GM19035 (cell line): ENCODE data around the gene CAP2.

Experiments used
- ATAC-seq: cut with Tn5 transposase; IDR thresholded peaks from one replicate; pipeline ENCODE4 v1.9.1; 2021; ENCODE audit not compliant: unreplicated experiment

The CAP2 gene

DNA sequence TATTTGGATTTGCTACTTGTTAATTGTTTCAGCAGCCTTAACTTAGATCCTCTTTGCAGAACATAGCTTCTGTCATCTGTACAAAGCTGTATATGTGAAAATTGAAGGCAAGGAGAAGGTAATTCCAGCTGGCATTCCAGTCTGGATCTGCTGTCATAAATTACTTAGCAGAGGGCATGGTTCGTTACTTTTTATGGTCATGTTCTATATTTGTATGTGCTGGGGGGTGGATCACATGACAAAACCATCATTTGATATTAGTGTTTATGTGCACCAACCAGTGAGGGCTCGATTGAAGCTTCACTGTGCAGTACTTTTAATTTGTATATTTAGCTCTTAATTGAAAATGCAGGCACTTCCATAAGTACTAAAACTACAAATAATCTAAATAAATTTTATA is 80.2 kb downstream of the CAP2 start:
- ATAC-seq: no peak

DNA sequence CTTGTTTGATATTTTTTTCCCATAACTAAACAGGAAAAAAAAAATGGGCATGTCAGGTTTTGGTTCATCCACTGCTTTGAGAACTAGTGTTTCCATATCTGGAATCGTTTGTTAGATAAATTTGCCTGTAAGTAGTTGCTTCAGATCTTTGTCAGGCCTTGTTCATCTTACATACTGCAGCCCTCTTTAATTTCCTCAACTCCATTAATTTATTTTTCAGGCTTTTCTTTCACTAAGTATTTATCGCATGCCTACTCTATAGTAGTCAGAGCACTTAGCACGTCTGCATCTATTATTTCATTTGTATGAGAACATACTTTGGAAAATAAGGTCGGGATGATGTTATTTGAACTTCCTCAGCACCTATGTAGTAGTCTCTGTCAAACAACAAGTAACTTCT is 80.9 kb downstream of the CAP2 start:
- no peak for ATAC-seq

DNA sequence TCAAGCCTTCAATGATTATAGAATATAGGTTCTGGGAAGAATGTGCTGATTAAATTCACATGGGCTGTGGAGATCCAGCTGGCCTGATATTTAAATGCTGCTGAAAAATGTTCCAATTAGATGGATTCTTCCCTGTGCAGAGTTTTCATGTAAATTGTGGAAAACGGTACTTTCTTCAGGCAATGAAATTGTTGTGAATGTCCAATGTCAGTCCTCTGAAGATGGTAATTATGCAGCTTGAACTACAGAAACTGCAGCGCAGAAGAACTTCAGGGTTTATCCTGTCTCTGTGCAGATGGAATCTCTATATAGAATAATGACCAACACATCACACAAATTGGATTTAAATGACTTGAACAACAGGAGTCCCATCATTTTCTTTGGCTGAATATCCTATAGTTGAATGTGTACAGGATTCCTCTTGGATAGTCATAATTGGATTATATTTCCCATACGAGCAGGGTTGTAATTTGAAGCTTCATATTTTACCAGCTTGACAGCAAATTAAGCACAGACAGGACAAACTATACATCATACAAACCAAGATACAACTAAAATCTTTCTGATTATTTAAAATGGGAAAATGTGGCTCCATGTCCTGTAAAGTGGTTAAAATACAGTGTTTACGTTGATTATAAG is 82.3 kb downstream of the CAP2 start:
- ATAC-seq: no peak

DNA sequence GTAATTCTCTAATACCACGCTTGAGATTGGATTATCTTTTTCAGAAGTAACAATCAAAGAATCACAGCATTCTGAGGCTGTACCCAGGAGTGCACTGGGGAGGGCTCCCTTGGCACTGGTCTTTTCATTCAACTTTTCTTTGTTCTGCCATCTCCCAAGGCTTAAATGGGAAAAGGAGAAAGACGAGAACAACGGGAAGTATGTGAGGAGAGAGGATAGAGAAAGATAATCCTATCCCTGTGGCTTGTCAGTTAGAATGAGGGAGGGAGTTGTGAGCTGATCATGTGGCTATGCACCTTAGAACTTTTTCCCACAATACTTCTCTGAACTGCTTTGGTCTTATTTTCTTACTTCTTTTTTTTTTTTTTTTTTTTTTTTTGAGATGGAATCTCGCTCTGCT is 83.1 kb downstream of the CAP2 start:
- no peak for ATAC-seq

DNA sequence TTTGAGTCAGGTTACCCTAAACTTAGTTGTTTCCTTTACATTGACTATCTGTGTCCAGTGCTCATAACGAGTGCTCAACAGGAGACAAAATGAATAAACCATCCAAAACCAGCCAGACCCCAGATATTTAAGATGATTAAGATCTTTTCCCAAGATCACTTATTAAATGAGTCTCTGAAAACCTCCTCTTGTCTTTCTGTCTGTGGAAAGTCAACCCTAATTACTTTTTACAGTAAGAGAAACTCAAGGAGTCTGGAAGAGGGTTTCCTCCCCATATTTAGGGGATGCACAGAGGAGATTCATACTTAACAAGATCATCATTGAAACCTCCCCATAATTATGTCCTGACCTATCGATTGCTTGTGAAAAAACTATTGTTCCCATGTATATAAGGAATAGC is 84.0 kb downstream of the CAP2 start:
- no peak for ATAC-seq

DNA sequence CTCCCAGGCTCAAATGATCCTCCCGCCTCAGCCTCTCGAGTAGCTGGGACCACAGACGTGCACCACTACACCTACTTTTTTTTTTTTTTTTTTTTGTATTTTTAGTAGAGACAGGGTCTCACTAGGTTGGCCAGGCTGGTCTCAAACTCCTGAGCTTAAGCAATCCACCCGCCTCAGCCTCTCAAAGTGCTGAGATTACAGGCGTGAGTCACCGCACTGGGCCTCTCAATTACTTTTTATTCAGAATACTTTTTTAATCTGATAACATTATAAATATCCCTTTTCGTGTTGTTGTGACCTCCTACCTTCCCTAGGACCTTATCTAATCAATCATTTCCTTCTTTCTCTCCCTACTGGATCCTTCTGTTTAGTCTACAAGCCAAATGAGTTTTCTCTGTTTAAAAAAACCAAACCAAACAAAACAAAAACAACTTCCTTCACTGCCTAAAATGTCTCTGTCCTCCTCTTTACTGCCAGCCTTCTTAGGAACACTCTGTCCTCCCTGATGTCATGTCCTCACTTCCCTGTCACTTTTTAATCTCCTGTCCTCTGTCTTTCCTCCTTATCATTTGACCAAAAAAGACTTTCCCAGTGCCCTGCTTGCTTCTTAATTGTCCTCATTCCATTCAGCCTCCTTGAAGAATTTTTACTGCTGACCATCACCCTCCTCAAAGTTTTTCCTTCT is 85.0 kb downstream of the CAP2 start:
- ATAC-seq: no peak

DNA sequence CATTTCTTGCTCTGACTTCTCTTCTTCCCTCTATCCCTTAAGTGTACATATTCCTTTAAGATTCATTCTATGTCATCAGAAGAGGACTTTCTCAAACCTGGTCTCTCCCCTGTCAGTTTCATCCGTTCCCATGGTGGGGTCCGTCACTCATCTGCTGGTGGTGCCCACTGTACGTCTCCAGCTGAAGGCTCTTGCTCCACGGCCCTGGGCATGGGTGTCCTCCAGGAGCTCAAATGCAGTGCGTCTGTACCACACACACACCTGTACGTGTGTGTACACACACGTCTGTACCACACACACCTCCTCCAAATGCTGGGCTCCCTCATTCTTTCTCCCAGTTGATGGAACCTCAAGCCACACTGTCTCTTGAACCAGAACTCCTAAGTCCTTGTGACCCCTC is 85.6 kb downstream of the CAP2 start:
- ATAC-seq: no peak

DNA sequence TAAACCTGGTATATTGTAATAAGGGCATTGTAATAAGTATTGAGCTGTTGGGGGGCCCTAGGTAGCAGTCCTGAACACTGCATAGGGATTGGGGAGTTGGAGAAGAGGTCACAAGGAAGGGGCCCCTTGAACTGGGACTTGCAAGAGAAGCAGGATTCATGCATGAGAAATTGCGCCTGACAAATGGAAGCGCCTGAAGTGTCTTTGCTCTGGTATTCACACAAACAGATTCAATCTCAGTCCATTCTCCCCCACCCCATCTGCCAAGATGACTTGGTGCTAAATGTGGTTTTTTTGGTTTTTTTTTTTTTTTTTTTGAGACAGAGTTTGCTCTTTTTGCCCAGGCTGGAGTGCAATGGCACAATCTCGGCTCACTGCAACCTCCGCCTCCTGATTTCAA is 87.1 kb downstream of the CAP2 start:
- no peak for ATAC-seq

DNA sequence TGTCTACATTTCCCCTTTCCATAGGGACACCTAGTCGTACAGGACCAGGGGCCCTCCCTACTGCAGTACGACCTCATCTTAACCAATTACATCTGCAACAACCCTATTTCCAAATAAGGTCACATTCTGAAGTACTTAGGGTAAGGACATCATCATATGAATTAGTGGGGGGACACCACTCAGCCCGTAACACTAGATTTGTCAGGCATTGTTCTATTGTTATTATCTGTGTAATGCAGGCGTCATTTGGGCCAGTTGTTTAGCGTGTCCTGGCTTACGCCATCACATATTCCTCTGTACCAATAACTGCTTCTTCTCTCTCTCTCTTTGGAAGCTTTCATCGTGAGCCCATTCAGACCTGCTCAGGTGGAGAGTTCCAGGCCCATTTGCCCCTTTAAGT is 89.3 kb downstream of the CAP2 start:
- no peak for ATAC-seq

DNA sequence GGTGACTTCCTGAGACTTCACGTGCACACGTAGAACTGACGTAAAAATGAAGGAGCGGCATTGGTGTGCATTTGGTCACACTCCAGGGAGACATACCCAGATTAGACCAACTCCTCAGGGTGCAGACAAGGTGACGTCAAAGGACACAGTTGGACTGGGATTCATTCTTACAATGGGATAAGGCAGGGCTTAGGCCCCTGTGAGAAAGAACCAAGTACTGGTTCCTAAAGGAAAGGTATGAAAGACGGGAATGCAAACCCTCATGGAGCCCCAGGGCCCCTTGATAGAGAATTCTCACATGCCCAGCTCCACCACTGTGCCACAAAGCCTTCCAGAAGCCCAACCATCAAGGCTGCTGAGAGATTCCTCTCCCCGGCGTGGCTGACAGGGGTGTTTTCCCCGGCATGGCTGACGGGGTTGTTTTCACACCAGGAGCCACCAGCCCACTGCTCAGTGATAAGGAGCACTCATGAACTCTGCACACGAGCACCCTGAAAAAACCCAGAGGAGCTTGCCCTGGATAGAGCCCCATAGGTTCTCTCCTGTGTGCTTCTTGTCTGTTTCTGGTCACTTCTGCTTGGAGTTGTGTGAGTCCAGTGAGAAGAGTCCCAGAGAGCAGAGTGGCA is 90.1 kb downstream of the CAP2 start:
- ATAC-seq: no peak

DNA sequence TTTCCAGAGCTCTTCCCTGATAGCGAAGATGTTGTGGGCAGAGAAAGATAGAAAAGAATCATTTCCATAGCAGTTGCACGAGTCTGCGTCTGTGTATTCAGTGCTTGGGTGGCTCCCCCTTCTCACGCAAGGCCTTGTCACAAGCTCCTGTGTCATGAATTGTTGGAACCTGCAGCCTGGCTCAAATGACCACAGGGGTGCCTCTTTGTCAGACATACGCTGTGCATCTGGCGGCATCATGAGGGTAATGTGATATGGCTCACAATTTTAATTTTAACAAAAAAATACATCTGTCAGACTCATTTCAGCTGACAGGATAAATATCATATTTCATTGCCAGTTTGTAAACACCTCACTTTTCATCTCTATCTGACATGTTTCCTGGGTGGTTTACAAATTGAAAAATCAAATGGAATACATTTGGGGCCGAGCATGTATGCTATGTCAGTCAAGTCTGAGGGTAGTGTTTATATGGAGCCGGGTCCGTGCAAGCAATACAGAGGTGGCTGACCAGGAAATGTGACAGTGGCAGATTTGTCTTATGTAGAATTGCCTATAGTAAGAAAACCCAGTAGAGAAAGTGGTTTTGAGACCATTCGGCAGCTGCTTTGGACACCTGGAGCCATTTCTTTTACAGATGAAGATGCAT is 90.9 kb downstream of the CAP2 start:
- no peak for ATAC-seq

DNA sequence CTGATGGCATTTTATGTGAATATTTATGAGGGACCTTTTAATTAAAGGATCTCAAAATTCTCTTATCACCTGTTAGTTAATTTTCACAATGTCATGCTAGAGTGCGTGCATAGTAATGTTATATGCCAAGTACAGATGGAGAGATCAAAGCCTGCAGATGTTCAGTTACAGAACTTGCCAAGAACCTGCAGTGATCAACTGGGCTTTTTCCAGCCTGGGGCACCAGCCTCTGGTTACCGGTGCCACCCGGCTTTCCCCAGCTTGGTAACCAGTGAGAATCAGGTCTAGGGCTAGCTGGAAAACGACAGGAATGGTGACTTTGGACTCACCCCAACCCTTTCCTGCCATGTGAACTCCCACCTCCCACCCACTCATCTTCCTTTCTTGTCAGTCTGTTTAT is 91.8 kb downstream of the CAP2 start:
- ATAC-seq: no peak

DNA sequence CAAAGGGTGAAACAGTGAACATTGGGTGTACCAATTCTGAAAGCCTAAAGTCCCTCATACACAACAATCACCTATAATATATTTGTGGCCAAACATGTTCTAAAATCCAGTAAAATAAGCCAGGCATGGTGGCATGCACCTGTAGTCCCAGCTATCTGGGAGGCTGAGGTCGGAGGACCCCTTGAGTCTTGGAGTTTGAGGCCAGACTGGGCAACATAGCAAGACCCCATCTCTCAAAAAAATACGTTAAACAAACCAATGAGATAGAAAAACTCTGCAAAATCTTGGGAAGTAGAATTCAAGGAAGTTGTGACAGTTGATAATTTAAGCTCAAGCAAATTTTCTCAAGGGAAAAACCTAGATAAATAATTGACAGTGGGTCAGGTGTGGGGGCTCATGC is 92.6 kb downstream of the CAP2 start:
- ATAC-seq: no peak

DNA sequence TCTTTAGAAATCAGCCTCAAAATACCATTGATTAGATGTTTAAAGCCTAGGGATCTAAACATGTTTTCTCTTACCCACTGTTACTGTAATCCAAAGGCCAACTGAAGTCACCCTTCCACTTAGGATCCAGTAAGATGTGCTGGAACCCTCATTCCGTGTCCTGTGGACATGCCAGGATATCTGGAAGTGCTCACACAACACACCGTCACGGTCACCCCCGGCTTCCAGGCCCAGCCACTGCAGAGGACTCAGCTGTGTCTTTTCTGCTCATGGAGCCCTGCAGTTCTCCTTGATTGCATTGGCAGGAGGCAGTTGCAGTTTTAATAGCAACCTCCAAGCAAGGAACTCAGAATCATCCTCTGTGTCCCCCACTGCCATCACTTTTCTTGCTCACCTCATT is 93.3 kb downstream of the CAP2 start:
- no peak for ATAC-seq

DNA sequence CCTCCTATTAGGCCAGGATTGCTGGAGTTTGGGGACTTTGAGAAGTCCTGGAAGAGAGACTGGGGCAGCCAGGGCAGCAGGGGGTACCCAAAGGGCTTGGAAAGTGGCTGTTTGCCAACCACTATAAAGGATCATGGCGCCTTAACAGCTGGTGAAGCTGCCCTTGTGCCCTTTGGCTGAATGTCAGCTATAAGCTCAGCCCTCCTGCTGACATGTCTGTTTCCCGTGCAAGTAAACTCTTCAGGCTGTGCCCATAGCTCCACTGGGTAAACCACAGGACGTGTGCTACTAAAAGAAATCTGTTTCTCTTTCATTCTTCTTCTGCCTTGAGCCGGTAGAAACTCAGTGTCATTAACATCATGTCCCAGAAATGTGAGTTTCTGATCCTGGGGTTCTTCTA is 97.3 kb downstream of the CAP2 start:
- ATAC-seq: no peak

DNA sequence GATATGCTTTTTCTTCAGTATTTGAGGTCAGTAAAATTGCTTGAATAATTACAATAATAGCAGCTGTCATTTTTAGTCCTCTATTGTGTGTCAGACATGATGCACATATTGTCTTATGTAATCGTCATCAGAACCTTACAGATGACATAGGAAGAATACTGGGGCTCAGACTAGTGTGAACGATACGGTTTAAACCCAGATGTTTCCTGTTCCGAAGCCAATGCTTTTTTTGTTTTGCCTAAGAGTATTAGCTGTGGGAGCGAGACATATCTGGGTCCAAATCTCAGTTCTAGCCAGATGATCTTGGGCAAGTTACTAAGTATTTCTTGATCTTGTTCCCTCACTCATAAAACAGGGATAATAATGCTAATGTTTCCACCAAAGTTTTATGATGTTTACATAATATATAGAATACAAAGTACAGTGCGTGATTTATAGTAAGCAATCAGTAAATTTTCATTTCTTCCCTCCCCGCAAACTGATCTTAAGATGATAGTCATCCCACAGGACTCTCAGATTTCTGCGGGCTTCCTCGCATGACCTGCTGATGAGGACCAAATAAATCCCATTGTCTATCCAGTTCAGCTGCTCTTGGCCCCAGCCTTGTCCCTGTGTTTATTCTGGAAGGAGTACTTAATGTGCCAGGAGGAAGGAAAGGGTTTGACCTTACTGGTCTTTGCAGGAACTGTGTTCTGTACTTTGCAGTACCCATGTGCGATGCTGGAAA is 98.2 kb downstream of the CAP2 start:
- ATAC-seq: no peak

DNA sequence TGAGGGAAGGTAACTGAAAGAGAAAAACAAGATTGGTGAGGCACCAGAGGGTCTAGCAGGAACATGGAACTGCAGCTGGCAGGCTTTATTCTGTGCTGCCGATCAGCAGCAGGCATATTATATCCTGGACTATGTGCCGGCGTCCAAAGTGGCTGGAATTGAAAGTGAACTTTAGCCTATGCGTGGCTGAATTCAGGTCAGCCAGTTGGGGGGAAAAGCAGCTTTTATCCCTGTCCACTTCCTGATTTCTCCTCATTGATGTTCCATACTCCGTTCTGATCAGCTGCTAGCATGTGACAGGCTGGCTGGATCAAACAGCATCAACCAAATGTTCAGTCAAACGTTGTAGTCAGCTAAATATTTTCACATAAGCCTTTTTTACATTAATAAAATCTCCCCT is 99.0 kb downstream of the CAP2 start:
- ATAC-seq: no peak

DNA sequence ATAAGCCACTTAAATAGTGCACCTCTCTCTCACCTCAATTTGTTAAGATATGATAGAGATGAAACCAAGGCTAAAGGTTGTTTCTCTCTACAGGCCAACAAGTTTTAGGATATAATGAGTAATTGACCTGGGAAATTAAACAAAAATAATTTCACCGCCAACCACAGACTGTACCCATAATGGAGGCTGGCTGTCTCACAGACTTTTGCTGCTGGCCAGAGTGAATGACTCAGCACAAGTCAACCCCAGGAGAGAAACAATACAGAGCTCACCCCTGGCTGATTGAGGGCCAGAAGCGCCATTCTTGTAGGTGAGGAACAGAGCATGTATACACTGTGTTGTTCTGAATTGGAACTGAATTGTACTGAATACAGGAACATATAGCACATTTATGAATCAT is 99.9 kb downstream of the CAP2 start:
- no peak for ATAC-seq

DNA sequence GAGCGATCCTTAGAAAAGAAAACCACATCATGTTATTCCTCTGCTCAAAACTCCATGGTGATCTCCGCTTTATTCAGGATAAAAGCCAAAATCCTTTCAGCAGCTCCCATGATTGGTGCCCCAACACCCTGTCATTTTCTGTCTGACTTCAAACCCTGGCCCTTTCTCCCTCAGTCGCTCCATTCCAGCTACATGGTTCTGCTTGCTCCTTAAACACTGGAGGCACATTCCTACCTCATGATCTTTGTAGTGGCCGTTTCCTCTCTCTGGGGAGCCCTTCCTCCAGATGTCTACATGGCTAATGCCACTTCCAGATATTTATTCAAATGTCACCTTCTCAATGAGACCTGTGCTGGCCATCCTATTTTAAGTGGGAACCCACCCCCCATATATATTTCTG is 100.8 kb downstream of the CAP2 start:
- ATAC-seq: no peak

DNA sequence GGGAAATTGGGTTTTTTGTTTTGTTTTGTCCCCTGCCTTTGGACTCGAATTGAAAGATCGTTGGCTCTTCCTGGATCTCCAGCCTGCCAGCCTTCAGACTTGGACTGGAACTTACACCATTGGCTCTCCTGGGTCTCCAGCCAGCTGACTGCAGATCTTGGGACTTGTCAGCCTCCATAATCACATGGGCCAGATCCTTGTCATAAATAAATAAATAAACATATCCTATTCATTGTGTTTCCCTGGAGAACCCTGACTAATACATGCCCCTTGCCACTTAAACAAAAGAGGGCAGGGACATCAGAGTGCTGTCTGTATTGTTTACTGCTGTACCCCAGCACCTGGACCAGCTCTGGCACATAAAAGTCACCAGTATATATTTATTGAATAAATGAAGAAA is 101.5 kb downstream of the CAP2 start:
- ATAC-seq: no peak

DNA sequence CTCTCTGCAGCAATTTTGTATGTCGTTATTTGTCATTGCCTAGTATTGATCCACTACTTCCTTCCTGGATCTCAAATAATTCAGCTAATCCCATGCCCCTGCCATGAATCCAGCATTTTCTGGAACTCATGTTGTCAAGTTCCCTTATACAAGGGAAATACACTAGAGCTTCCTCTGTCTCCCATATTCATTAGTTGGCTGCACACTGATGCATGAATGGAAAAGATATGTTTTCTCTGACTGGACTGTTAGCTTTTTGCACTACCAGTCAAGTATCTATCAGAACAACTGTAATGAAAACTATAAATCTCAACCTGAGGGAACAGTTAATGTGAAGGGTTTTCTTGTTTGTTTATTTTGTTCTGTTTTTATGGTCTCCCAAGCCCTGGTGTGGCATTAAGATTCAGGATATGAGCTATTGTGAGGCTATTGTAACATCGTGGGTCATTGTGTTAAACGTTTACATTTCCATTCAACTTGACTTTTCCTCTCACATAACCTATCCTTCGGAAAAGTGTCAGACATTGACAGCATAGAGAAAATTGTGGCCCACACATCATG is 104.2 kb downstream of the CAP2 start:
- no peak for ATAC-seq
